ENCODE data around the gene DENND4B.
"Not testable (repeated sequence)": the region's sequence is repeated elsewhere in the genome, so short reads cannot be mapped to it uniquely, and the experiment has no call there.

The DENND4B gene

GRCh38 chr1:153946622-153947241 lies at the start of gene DENND4B:
Gene DENND4B, minus strand, starts transcription at chr1:153946718. Its CDS starts 2,344 bp downstream, at chr1:153944374.
- peak; percentile 26 to 64 for DNase-seq (ENCODE audit: low read depth in 2 of 2, low spot score in 1 of 2)

- DNase-seq (ENCODE audit: low read depth in 2 of 2, low spot score in 1 of 2), result no peak
Observed at GRCh38 chr1:153995640-153996039, 49.1 kb upstream of the DENND4B start.

GRCh38 chr1:153995202-153995601 lies 48.7 kb upstream of the DENND4B start:
- no peak for DNase-seq (ENCODE audit: low read depth in 2 of 2, low spot score in 1 of 2)

- DNase-seq (ENCODE audit: low read depth in 2 of 2, low spot score in 1 of 2), result no peak
Observed at GRCh38 chr1:153991806-153992205, 45.3 kb upstream of the DENND4B start.

GRCh38 chr1:153991151-153991630 lies 44.7 kb upstream of the DENND4B start:
- DNase-seq (ENCODE audit: low read depth in 2 of 2, low spot score in 1 of 2), result no peak

- DNase-seq (ENCODE audit: low read depth in 2 of 2, low spot score in 1 of 2), result peak; percentile 63 to 82
Observed at GRCh38 chr1:153990468-153991150, 44.1 kb upstream of the DENND4B start, which contains the start of gene RPS27. Gene RPS27, plus strand, starts transcription at chr1:153990762. Its CDS starts 35 bp downstream, at chr1:153990797.

- no peak for DNase-seq (ENCODE audit: low read depth in 2 of 2, low spot score in 1 of 2)
Observed at GRCh38 chr1:153987621-153988020, 41.1 kb upstream of the DENND4B start.

- no peak for DNase-seq (ENCODE audit: low read depth in 2 of 2, low spot score in 1 of 2)
Observed at GRCh38 chr1:153985941-153986761, 39.6 kb upstream of the DENND4B start, which contains the start of gene RAB13. Gene RAB13, minus strand, starts transcription at chr1:153986339. Its CDS starts 103 bp downstream, at chr1:153986236.

- DNase-seq (ENCODE audit: low read depth in 2 of 2, low spot score in 1 of 2), result peak in 1 of 2 donors; percentile 49
Observed at GRCh38 chr1:153985341-153985912, 38.9 kb upstream of the DENND4B start.

- no peak for DNase-seq (ENCODE audit: low read depth in 2 of 2, low spot score in 1 of 2)
Observed at GRCh38 chr1:153984123-153984894, 37.8 kb upstream of the DENND4B start.

- DNase-seq (ENCODE audit: low read depth in 2 of 2, low spot score in 1 of 2), result not testable (repeated sequence)
Observed at GRCh38 chr1:153981735-153982134, 35.2 kb upstream of the DENND4B start.

- not testable (repeated sequence) for DNase-seq (ENCODE audit: low read depth in 2 of 2, low spot score in 1 of 2)
Observed at GRCh38 chr1:153979091-153979490, 32.6 kb upstream of the DENND4B start.

- no peak for DNase-seq (ENCODE audit: low read depth in 2 of 2, low spot score in 1 of 2)
Observed at GRCh38 chr1:153978274-153978909, 31.9 kb upstream of the DENND4B start.

GRCh38 chr1:153977250-153978240 lies 31.0 kb upstream of the DENND4B start, which contains the start of gene JTB:
Gene JTB, minus strand, starts transcription at chr1:153977674. Its CDS starts 422 bp downstream, at chr1:153977252.
- DNase-seq (ENCODE audit: low read depth in 2 of 2, low spot score in 1 of 2), result peak; percentile 68 to 70

GRCh38 chr1:153976819-153977249 lies 30.3 kb upstream of the DENND4B start:
- DNase-seq (ENCODE audit: low read depth in 2 of 2, low spot score in 1 of 2), result no peak

- DNase-seq (ENCODE audit: low read depth in 2 of 2, low spot score in 1 of 2), result no peak
Observed at GRCh38 chr1:153973525-153973924, 27.0 kb upstream of the DENND4B start.

GRCh38 chr1:153973071-153973470 lies 26.6 kb upstream of the DENND4B start:
- no peak for DNase-seq (ENCODE audit: low read depth in 2 of 2, low spot score in 1 of 2)

- no peak for DNase-seq (ENCODE audit: low read depth in 2 of 2, low spot score in 1 of 2)
Observed at GRCh38 chr1:153970346-153970745, 23.8 kb upstream of the DENND4B start.
